SK-N-SH (cell line): ENCODE measurements around the gene GNAI3. TPM values are rescaled to one million over a fixed set of nuclear protein-coding genes. Genes with fewer than 3 reads are reported as not detected.

Experiments used
- CTCF ChIA-PET: fragments of 300-600, 350-600 bp; formaldehyde crosslinking; extraction: SDS; loops from one replicate; lab custom pipeline; 2021; lab: Yijun Ruan, JAX
- POLR2A ChIA-PET: fragments of 350-600 bp; sonication (Branson Sonifier 250); formaldehyde crosslinking; extraction: SDS; loops from one replicate; lab custom pipeline; 2020; ENCODE audit warnings: antibody characterized with exemption, inconsistent platforms; lab: Yijun Ruan, JAX
- DNase-seq: peaks from one replicate; pipeline ENCODE4 v3.0.0; 2012
- H2AFZ ChIP-seq: fragments of 200-600 bp; sonication (generic); 2 replicates; pipeline ENCODE4 v1.8.1; 2016; ENCODE audit warnings: antibody characterized with exemption, mild to moderate bottlenecking, low read depth
- H3F3A ChIP-seq: fragments of 200-600 bp; sonication (generic); replicated peaks from 2 replicates; pipeline ENCODE3; 2016; ENCODE audit warnings: antibody characterized with exemption, mild to moderate bottlenecking; ENCODE audit not compliant: insufficient read depth
- H3K27ac ChIP-seq, 2 experiments: fragments of 200-500 bp in 1 of 2; fragments of 200-600 bp in 1 of 2; sonication (Bioruptor generic) in 1 of 2; sonication (generic), shearing (Covaris generic) in 1 of 2; 2 replicates each; pipeline versions ENCODE4 v1.5.1 to v1.6.1; 2014 to 2016; ENCODE audit warnings: low read depth in 2 of 2, inconsistent platforms in 1 of 2, low read length in 1 of 2, mild to moderate bottlenecking in 1 of 2, mixed read lengths in 1 of 2
- H3K27me3 ChIP-seq: fragments of 200-600 bp; sonication (generic), shearing (Covaris generic); 2 replicates; pipeline ENCODE4 v1.6.1; 2016; ENCODE audit warnings: mixed run types; ENCODE audit not compliant: insufficient read depth
- H3K36me3 ChIP-seq, 2 experiments: fragments of 200-500 bp in 1 of 2; fragments of 200-600 bp in 1 of 2; sonication (Bioruptor generic) in 1 of 2; sonication (generic) in 1 of 2; replicated peaks in 1 of 2; 2 replicates each; pipeline versions ENCODE3 to v1.5.1; 2014 to 2016; ENCODE audit warnings: low read length in 1 of 2, mild to moderate bottlenecking in 1 of 2; ENCODE audit not compliant: insufficient read depth in 2 of 2, control insufficient read depth in 1 of 2
- H3K4me1 ChIP-seq, 2 experiments: fragments of 200-500 bp in 1 of 2; fragments of 200-600 bp in 1 of 2; sonication (Bioruptor generic) in 1 of 2; sonication (generic), shearing (Covaris generic) in 1 of 2; 2 replicates each; pipeline versions ENCODE4 v1.5.1 to v1.6.1; 2014 to 2016; ENCODE audit warnings: low read depth in 1 of 2, low read length in 1 of 2, mixed run types in 1 of 2; ENCODE audit not compliant: insufficient read depth in 2 of 2, control insufficient read depth in 1 of 2
- H3K4me2 ChIP-seq: fragments of 200-600 bp; sonication (generic), shearing (Covaris generic); 2 replicates; pipeline ENCODE4 v1.6.1; 2017; ENCODE audit warnings: mixed run types
- H3K4me3 ChIP-seq, 2 experiments: fragments of 200-500 bp in 1 of 2; fragments of 200-600 bp in 1 of 2; sonication (Bioruptor generic) in 1 of 2; sonication (generic), shearing (Covaris generic) in 1 of 2; 2 replicates each; pipeline versions ENCODE4 v1.5.1 to v1.8.1; 2014 to 2016; ENCODE audit warnings: low read depth in 2 of 2, inconsistent platforms in 1 of 2, low read length in 1 of 2, mild to moderate bottlenecking in 1 of 2, mixed read lengths in 1 of 2, moderate library complexity in 1 of 2
- H3K79me2 ChIP-seq: fragments of 200-600 bp; sonication (generic); 2 replicates; pipeline ENCODE4 v1.8.1; 2017; ENCODE audit warnings: mild to moderate bottlenecking; ENCODE audit not compliant: insufficient read depth
- H3K9ac ChIP-seq: fragments of 200-600 bp; sonication (generic); 2 replicates; pipeline ENCODE4 v1.6.1; 2017; ENCODE audit warnings: mixed run types
- H3K9me2 ChIP-seq: fragments of 200-600 bp; sonication (generic); 2 replicates; pipeline ENCODE4 v1.6.1; 2017; ENCODE audit warnings: mixed run types
- H3K9me3 ChIP-seq: fragments of 200-600 bp; sonication (generic); 2 replicates; pipeline ENCODE4 v1.6.1; 2017; ENCODE audit warnings: mixed run types, mild to moderate bottlenecking, moderate library complexity
- H4K20me1 ChIP-seq: fragments of 200-600 bp; sonication (generic); 2 replicates; pipeline ENCODE4 v1.6.1; 2017; ENCODE audit warnings: mild to moderate bottlenecking, mixed run types; ENCODE audit not compliant: insufficient read depth
- CHD2 ChIP-seq: fragments of 150-350 bp; IDR thresholded peaks from 2 replicates; pipeline ENCODE4 v1.6.1; 2018; ENCODE audit warnings: low read length; ENCODE audit not compliant: partially characterized antibody
- ELF1 ChIP-seq: IDR thresholded peaks from 2 replicates; pipeline ENCODE4 v1.4.0; 2012
- EP300 ChIP-seq, 2 experiments: IDR thresholded peaks; 2 replicates each; pipeline versions ENCODE4 v1.4.0 to v1.6.1; 2012; ENCODE audit warnings: borderline replicate concordance in 1 of 2, low read depth in 1 of 2, low read length in 1 of 2
- EZH2phosphoT487 ChIP-seq: fragments of 200-600 bp; sonication (generic); IDR thresholded peaks from 2 replicates; pipeline ENCODE4 v1.6.1; 2017; ENCODE audit warnings: low read depth, mixed run types, mild to moderate bottlenecking, antibody characterized with exemption, moderate library complexity, borderline replicate concordance
- GATA2 ChIP-seq: sonication (generic); formaldehyde crosslinking; IDR thresholded peaks from 2 replicates; pipeline ENCODE4 v1.5.0; 2020; ENCODE audit warnings: mild to moderate bottlenecking, missing genetic modification reagents
- MEF2A ChIP-seq: IDR thresholded peaks from 2 replicates; pipeline ENCODE4 v1.4.0; 2012; ENCODE audit warnings: low read depth, borderline replicate concordance
- MXI1 ChIP-seq: IDR thresholded peaks from 2 replicates; pipeline ENCODE4 v1.6.1; 2012; ENCODE audit warnings: mild to moderate bottlenecking, low read depth, low read length, improper control_type of control experiment
- PBX3 ChIP-seq: IDR thresholded peaks from 2 replicates; pipeline ENCODE4; 2012
- RAD21 ChIP-seq: IDR thresholded peaks from 2 replicates; pipeline ENCODE4 v1.6.1; 2012; ENCODE audit warnings: mild to moderate bottlenecking, low read length
- RCOR1 ChIP-seq: fragments of 150-350 bp; IDR thresholded peaks from 2 replicates; pipeline ENCODE4 v1.6.1; 2017; ENCODE audit warnings: antibody characterized with exemption, low read length
- SMC3 ChIP-seq: IDR thresholded peaks from 2 replicates; pipeline ENCODE4 v1.6.1; 2012; ENCODE audit warnings: low read depth, low read length, improper control_type of control experiment
- TCF12 ChIP-seq: IDR thresholded peaks from 2 replicates; pipeline ENCODE4 v1.4.0; 2012
- USF2 ChIP-seq: fragments of 150-350 bp; IDR thresholded peaks from 2 replicates; pipeline ENCODE4 v1.6.1; 2017; ENCODE audit warnings: antibody characterized with exemption, low read length, low read depth, borderline replicate concordance
- YY1 ChIP-seq: IDR thresholded peaks from 2 replicates; pipeline ENCODE4 v1.4.0; 2012; ENCODE audit warnings: low read depth, mild to moderate bottlenecking
- ZBTB33 ChIP-seq: IDR thresholded peaks from 2 replicates; pipeline ENCODE4 v1.4.0; 2012; ENCODE audit warnings: low read depth, borderline replicate concordance
- WGBS: methylation state at CpG from one replicate; pipeline ENCODE4 v1.1.6; 2017; ENCODE audit warnings: low lambda C conversion rate; 5-methylcytosine and 5-hydroxymethylcytosine counted together
- polyA plus RNA-seq, 3 experiments: library from polyadenylated mRNA; depleted of rRNA; stranded (reverse); fragments of >200 nt; gene quantifications; 2 replicates each; pipeline ENCODE4 v1.2.3, GENCODE V29; 2012
- TF ChIP-seq, protein P1 (sequence below): IDR thresholded peaks from 2 replicates; pipeline ENCODE4 v1.4.0; 2012; ENCODE audit warnings: low read depth, borderline replicate concordance
- TF ChIP-seq, protein P2 (sequence below): IDR thresholded peaks from 2 replicates; pipeline ENCODE4 v1.6.1; 2012; ENCODE audit warnings: mild to moderate bottlenecking, low read depth, low read length, moderate library complexity

Gene GNAI3
- polyA plus RNA-seq, 1 of the 3 experiments (the other 2 are of a cell fraction) = 4.0 TPM

DNA sequence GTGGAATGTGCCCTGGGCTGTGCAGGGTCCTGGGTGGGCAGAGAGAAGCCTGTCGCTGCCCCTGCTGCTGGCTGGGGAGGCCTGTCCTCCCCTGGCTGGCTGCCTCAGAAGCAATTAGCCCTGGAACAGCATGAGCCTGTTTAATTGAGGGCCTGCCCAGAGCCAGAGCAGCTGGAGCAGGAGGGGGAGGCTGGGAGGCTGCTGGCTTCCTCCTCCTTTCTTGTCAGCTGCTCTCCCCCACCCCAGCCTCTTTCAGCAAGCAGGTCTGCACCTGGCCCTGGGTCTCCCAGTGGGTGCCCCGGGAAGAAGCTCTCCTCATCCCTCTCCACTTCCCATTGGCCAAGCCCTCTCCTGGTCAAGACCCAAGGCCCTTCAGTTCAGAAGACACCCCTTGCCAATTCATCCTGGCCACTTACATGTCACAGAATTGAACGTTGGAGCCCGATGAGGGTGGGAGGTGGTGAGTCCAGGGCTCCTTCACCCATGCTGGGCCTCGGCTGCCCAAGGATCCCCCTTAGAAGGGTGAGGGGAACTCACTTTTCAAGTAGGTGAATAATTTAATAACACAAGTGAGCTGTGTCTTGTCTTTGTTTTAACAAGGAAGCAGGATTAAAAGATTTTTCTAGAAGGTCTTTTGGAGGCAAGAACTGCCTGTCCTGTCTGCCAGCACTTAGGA lies 84.4 kb downstream of the GNAI3 start:
- H3K4me2 ChIP-seq = no peak overlapping the region
- peaks cover 7 to 71% of the 10 kb centered on the region in 2 experiments; a peak in 3 of 4 replicates for H3K4me1 ChIP-seq
- H4K20me1 ChIP-seq = 0 out of 2 replicates have a peak, but pooled peaks cover 3% of the 10 kb centered on the region
- ChIA-PET CTCF (interaction anchor here (0.7 to 11.9 kb wide), 6 partner anchors 7 to 351 kb away, joined by 3 to 114 read pairs (median 9); partner anchors contain the start of gene AHCYL1), POLR2A (interaction anchor here (1.7 to 4.3 kb wide), 3 partner anchors 8 to 84 kb away, joined by 7 to 26 read pairs (median 8); partner anchors contain the start of gene GNAI3)
- peaks cover 20 to 41% of the 10 kb centered on the region in 2 experiments for H3K36me3 ChIP-seq
- H3K27me3 ChIP-seq = no peaks in the 10 kb centered on the region
- H3F3A ChIP-seq = peaks cover 4% of the 10 kb centered on the region
- no peaks in the 10 kb centered on the region for H3K79me2 ChIP-seq
- no peaks in the 10 kb centered on the region; the same call in 1 of the 2 replicates for H3K9me3 ChIP-seq
- peak; percentile 92 for DNase-seq
- no peak overlapping the region for H2AFZ ChIP-seq
- no peak overlapping the region for H3K9ac ChIP-seq
- TF ChIP-seq RAD21 (peak; percentile 25), PBX3 (no peak), GATA2 (peak; percentile 42; the same call in 1 of the 2 replicates), MXI1 (peak; percentile 76), ELF1 (no peak), RCOR1 (peak; percentile 67; the same call in 1 of the 2 replicates), CHD2 (peak; percentile 87), EP300 (IDR thresholded peaks at IDR 0.05; ENCODE audit: borderline replicate concordance in 1 of 2, low read depth in 1 of 2, low read length in 1 of 2) (peak in 1 of 2 experiments; percentile 83; a peak in 2 of 4 replicates), SMC3 (peak; percentile 5; the same call in 1 of the 2 replicates)
- TF ChIP-seq, protein P1, sequence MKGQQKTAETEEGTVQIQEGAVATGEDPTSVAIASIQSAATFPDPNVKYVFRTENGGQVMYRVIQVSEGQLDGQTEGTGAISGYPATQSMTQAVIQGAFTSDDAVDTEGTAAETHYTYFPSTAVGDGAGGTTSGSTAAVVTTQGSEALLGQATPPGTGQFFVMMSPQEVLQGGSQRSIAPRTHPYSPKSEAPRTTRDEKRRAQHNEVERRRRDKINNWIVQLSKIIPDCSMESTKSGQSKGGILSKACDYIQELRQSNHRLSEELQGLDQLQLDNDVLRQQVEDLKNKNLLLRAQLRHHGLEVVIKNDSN = no peak
- H3K4me3 ChIP-seq = no peak overlapping the region
- WGBS = 57% methylated on average over 5 of the region's 5 CpGs
- H3K27ac ChIP-seq = peak overlapping the region in 1 of 2 experiments; percentile 97; a peak in 2 of 4 replicates
- H3K9me2 ChIP-seq = no peaks in the 10 kb centered on the region

GRCh38 chr1:109634292-109634691 lies 85.9 kb downstream of the GNAI3 start:
- no peak for DNase-seq
- Histone ChIP-seq H3K9ac (no peak overlapping the region), H3F3A (peaks cover 4% of the 10 kb centered on the region), H3K4me2 (no peak overlapping the region), H3K27me3 (no peaks in the 10 kb centered on the region), H3K9me2 (no peaks in the 10 kb centered on the region), H4K20me1 (no peaks in the 10 kb centered on the region), H3K36me3 (peaks cover 20 to 26% of the 10 kb centered on the region in 2 experiments), H3K79me2 (no peaks in the 10 kb centered on the region), H3K9me3 (no peaks in the 10 kb centered on the region; the same call in 1 of the 2 replicates), H2AFZ (no peak overlapping the region), H3K4me1 (peaks cover 7 to 84% of the 10 kb centered on the region in 2 experiments; a peak in 3 of 4 replicates), H3K4me3 (no peak overlapping the region), H3K27ac (peak overlapping the region in 1 of 2 experiments; percentile 98; a peak in 1 of 4 replicates)
- TF ChIP-seq, protein P2, sequence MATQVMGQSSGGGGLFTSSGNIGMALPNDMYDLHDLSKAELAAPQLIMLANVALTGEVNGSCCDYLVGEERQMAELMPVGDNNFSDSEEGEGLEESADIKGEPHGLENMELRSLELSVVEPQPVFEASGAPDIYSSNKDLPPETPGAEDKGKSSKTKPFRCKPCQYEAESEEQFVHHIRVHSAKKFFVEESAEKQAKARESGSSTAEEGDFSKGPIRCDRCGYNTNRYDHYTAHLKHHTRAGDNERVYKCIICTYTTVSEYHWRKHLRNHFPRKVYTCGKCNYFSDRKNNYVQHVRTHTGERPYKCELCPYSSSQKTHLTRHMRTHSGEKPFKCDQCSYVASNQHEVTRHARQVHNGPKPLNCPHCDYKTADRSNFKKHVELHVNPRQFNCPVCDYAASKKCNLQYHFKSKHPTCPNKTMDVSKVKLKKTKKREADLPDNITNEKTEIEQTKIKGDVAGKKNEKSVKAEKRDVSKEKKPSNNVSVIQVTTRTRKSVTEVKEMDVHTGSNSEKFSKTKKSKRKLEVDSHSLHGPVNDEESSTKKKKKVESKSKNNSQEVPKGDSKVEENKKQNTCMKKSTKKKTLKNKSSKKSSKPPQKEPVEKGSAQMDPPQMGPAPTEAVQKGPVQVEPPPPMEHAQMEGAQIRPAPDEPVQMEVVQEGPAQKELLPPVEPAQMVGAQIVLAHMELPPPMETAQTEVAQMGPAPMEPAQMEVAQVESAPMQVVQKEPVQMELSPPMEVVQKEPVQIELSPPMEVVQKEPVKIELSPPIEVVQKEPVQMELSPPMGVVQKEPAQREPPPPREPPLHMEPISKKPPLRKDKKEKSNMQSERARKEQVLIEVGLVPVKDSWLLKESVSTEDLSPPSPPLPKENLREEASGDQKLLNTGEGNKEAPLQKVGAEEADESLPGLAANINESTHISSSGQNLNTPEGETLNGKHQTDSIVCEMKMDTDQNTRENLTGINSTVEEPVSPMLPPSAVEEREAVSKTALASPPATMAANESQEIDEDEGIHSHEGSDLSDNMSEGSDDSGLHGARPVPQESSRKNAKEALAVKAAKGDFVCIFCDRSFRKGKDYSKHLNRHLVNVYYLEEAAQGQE = no peak
- TF ChIP-seq TCF12 = no peak
- no peak for TF ChIP-seq ZBTB33
- no peak for TF ChIP-seq YY1
- no peak for TF ChIP-seq USF2
- no peak for TF ChIP-seq MEF2A
- TF ChIP-seq EZH2phosphoT487 = no peak
- POLR2A ChIA-PET = no interaction called here
- CTCF ChIA-PET = interaction anchor here (2.8 to 4.2 kb wide), 2 partner anchors 15 to 88 kb away, joined by 14 to 28 read pairs; no protein-coding TSS in a partner anchor
- WGBS = 91% methylated on average over 6 of the region's 6 CpGs
